CD14-positive monocyte (primary cell): Measurements from ENCODE around the gene SEMA6B. TPM values are rescaled to one million over a fixed set of nuclear protein-coding genes. Genes with fewer than 3 reads are reported as not detected.

ENCODE experiments used
- DNase-seq, 3 donors: peaks; one replicate each; pipeline ENCODE4 v3.0.0-alpha.2; 2011 to 2022
- H2AFZ ChIP-seq: 2 replicates; pipeline ENCODE4 v1.6.0; 2012; ENCODE audit warnings: mild to moderate bottlenecking, low read depth, low read length, inconsistent platforms; ENCODE audit not compliant: insufficient read depth, poor library complexity, severe bottlenecking
- H3K27ac ChIP-seq, 2 donors: 1 replicate in 1 of 2; 2 replicates in 1 of 2; pipeline ENCODE4 v1.5.1; 2012 to 2013; ENCODE audit warnings: low read length in 2 of 2, control low read depth in 1 of 2, inconsistent platforms in 1 of 2, low read depth in 1 of 2, mild to moderate bottlenecking in 1 of 2
- H3K27me3 ChIP-seq, 2 donors: one replicate each; pipeline versions ENCODE4 v1.6.0 to v1.6.1; 2011 to 2013; ENCODE audit warnings: low read length in 2 of 2; ENCODE audit not compliant: control insufficient read depth in 2 of 2, insufficient read depth in 2 of 2
- H3K36me3 ChIP-seq, 2 donors: replicated peaks in 1 of 2; 1 replicate in 1 of 2; 2 replicates in 1 of 2; pipeline versions ENCODE4 v1.5.1 to v1.6.1; 2012 to 2013; ENCODE audit warnings: low read length in 2 of 2, control low read depth in 1 of 2, inconsistent platforms in 1 of 2, mild to moderate bottlenecking in 1 of 2; ENCODE audit not compliant: insufficient read depth in 2 of 2, control insufficient read depth in 1 of 2
- H3K4me1 ChIP-seq, 2 donors: 1 replicate in 1 of 2; 2 replicates in 1 of 2; pipeline versions ENCODE4 v1.5.1 to v1.6.1; 2012 to 2013; ENCODE audit warnings: low read length in 2 of 2, control low read depth in 1 of 2, inconsistent platforms in 1 of 2, mild to moderate bottlenecking in 1 of 2, moderate library complexity in 1 of 2; ENCODE audit not compliant: insufficient read depth in 2 of 2, control insufficient read depth in 1 of 2
- H3K4me2 ChIP-seq: replicated peaks from 2 replicates; pipeline ENCODE3; 2012; ENCODE audit warnings: low read length, moderate library complexity, mild to moderate bottlenecking; ENCODE audit not compliant: poor library complexity, severe bottlenecking; ENCODE audit errors: extremely low read depth
- H3K4me3 ChIP-seq, 3 experiments: fragments of 200-600 bp in 1 of 3; sonication (generic) in 1 of 3; replicated peaks in 1 of 3; 1 replicate in 2 of 3; 2 replicates in 1 of 3; pipeline ENCODE4 v1.5.1; 2011 to 2013; ENCODE audit warnings: low read length in 3 of 3, mild to moderate bottlenecking in 3 of 3, control low read depth in 2 of 3, low read depth in 2 of 3, inconsistent platforms in 1 of 3, moderate library complexity in 1 of 3
- H3K79me2 ChIP-seq: 2 replicates; pipeline ENCODE4 v1.6.0; 2012; ENCODE audit warnings: mild to moderate bottlenecking, control low read depth, inconsistent platforms, low read length, moderate library complexity; ENCODE audit not compliant: insufficient read depth
- H3K9ac ChIP-seq: 2 replicates; pipeline ENCODE4 v1.6.0; 2017; ENCODE audit warnings: low read length, mild to moderate bottlenecking; ENCODE audit not compliant: insufficient read depth, poor library complexity, severe bottlenecking
- H3K9me3 ChIP-seq, 2 donors: replicated peaks in 1 of 2; 1 replicate in 1 of 2; 2 replicates in 1 of 2; pipeline versions ENCODE4 v1.5.1 to v1.6.1; 2012 to 2013; ENCODE audit warnings: low read length in 2 of 2, control low read depth in 1 of 2; ENCODE audit not compliant: control insufficient read depth in 1 of 2, insufficient read depth in 1 of 2
- H4K20me1 ChIP-seq: 2 replicates; pipeline ENCODE4 v1.6.0; 2012; ENCODE audit warnings: mild to moderate bottlenecking, low read length, control low read depth, moderate library complexity; ENCODE audit not compliant: insufficient read depth
- H3K27ac Mint-ChIP-seq, 7 donors: one replicate each; pipeline ENCODE4 v1.8.0; 2020; ENCODE audit warnings: mild to moderate bottlenecking in 7 of 7, mixed read lengths in 7 of 7, moderate library complexity in 6 of 7, inconsistent platforms in 2 of 7
- H3K27me3 Mint-ChIP-seq, 3 donors: one replicate each; pipeline ENCODE4 v1.8.0; 2021 to 2022; ENCODE audit warnings: low read depth in 3 of 3, mild to moderate bottlenecking in 3 of 3, mixed read lengths in 3 of 3, moderate library complexity in 3 of 3, inconsistent platforms in 1 of 3
- H3K36me3 Mint-ChIP-seq, 2 donors: one replicate each; pipeline ENCODE4 v1.8.0; 2020; ENCODE audit warnings: mixed read lengths in 2 of 2, inconsistent platforms in 1 of 2, mild to moderate bottlenecking in 1 of 2
- H3K4me1 Mint-ChIP-seq: one replicate; pipeline ENCODE4 v1.8.0; 2020; ENCODE audit warnings: mild to moderate bottlenecking, mixed read lengths
- H3K4me3 Mint-ChIP-seq, 2 donors: one replicate each; pipeline ENCODE4 v1.8.0; 2020; ENCODE audit warnings: mild to moderate bottlenecking in 2 of 2, mixed read lengths in 2 of 2, moderate library complexity in 1 of 2
- H3K9me3 Mint-ChIP-seq, 7 donors: one replicate each; pipeline ENCODE4 v1.8.0; 2020 to 2022; ENCODE audit warnings: mixed read lengths in 7 of 7, mild to moderate bottlenecking in 6 of 7, moderate library complexity in 6 of 7, inconsistent platforms in 2 of 7
- CTCF ChIP-seq: fragments of 200-600 bp; IDR thresholded peaks from one replicate; pipeline ENCODE4 v1.8.0; 2022; ENCODE audit warnings: antibody characterized with exemption, mild to moderate bottlenecking
- WGBS: methylation state at CpG from one replicate; pipeline ENCODE4 v1.1.5; 2013; ENCODE audit warnings: missing lambda C conversion rate; ENCODE audit not compliant: insufficient coverage; 5-methylcytosine and 5-hydroxymethylcytosine counted together
- intact Hi-C, 2 donors: fragments of 100-400 bp; cut with micrococcal nuclease; formaldehyde crosslinking; loops; one replicate each; pipeline versions ENCODE4 v1.15.0 to v1.15.1; 2023
- polyA plus RNA-seq, 3 donors: library from polyadenylated mRNA; depleted of rRNA in 1 of 3; unstranded in 2 of 3; stranded (reverse) in 1 of 3; fragments of 300-500 nt in 2 of 3; fragments of >200 nt in 1 of 3; fragmentation: Illumina TruSeq in 2 of 3; gene quantifications; 1 replicate in 2 of 3; 2 replicates in 1 of 3; pipeline ENCODE4 v1.2.3, GENCODE V29; 2012 to 2021

Gene SEMA6B
- polyA plus RNA-seq, 3 donors = 0.12 to 1.6 (median 0.87) TPM

- H3K79me2 ChIP-seq = no peaks in the 10 kb centered on the region
- H2AFZ ChIP-seq = no peak overlapping the region
- Mint-ChIP-seq H3K36me3 (peaks cover 0 to 2% of the 10 kb centered on the region in 2 donors), H3K4me1 (peaks cover 13% of the 10 kb centered on the region), H3K27me3 (peaks cover 47 to 67% (median 55%) of the 10 kb centered on the region in 3 donors), H3K27ac (peak overlapping the region in 1 of 7 donors; percentile 12), H3K9me3 (peaks cover 0 to 8% (median 0%) of the 10 kb centered on the region in 7 donors), H3K4me3 (peak overlapping the region in 1 of 2 donors; percentile 19)
- no peak overlapping the region for H3K4me2 ChIP-seq
- TF ChIP-seq CTCF = no peak
- no peaks in the 10 kb centered on the region for H3K36me3 ChIP-seq
- intact Hi-C loops = no loop called here
- H3K9ac ChIP-seq = no peak overlapping the region
- no peak overlapping the region for H3K27ac ChIP-seq
- 76% methylated on average over 6 of the region's 9 CpGs for WGBS
- no peaks in the 10 kb centered on the region for H3K4me1 ChIP-seq
- no peaks in the 10 kb centered on the region for H3K9me3 ChIP-seq
- no peaks in the 10 kb centered on the region for H4K20me1 ChIP-seq
- H3K27me3 ChIP-seq = peaks cover 3 to 24% of the 10 kb centered on the region in 2 donors
- no peak for DNase-seq
- no peak overlapping the region for H3K4me3 ChIP-seq
Observed at GRCh38 chr19:4590559-4590958, 31.1 kb upstream of the SEMA6B start.

GRCh38 chr19:4589579-4590410 lies 30.3 kb upstream of the SEMA6B start:
- 25% methylated on average over 4 of the region's 11 CpGs for WGBS
- peaks cover 13% of the 10 kb centered on the region for H3K4me1 Mint-ChIP-seq
- H3K9me3 ChIP-seq = peaks cover 0 to 6% of the 10 kb centered on the region in 2 donors
- no peak overlapping the region for H3K4me3 ChIP-seq
- no peaks in the 10 kb centered on the region for H4K20me1 ChIP-seq
- peak overlapping the region in 1 of 7 donors; percentile 70 for H3K27ac Mint-ChIP-seq
- intact Hi-C loops = no loop called here
- no peak overlapping the region for H3K9ac ChIP-seq
- H3K79me2 ChIP-seq = no peaks in the 10 kb centered on the region
- H3K4me2 ChIP-seq = no peak overlapping the region
- peaks cover 10 to 32% of the 10 kb centered on the region in 2 donors for H3K27me3 ChIP-seq
- no peaks in the 10 kb centered on the region for H3K36me3 Mint-ChIP-seq
- H3K36me3 ChIP-seq = no peaks in the 10 kb centered on the region
- H2AFZ ChIP-seq = no peak overlapping the region
- peak; percentile 73 for TF ChIP-seq CTCF
- H3K9me3 Mint-ChIP-seq = peaks cover 0 to 8% (median 0%) of the 10 kb centered on the region in 7 donors
- peak overlapping the region in 1 of 2 donors; percentile 62 for H3K4me3 Mint-ChIP-seq
- peak; percentile 38 to 73 (median 48) for DNase-seq
- H3K4me1 ChIP-seq = peaks cover under 1 to 1% of the 10 kb centered on the region in 2 donors
- H3K27me3 Mint-ChIP-seq = peaks cover 51 to 68% (median 57%) of the 10 kb centered on the region in 3 donors
- H3K27ac ChIP-seq = no peak overlapping the region
